HG02973 (cell line): ENCODE results near the gene MXD3.
A peak's percentile ranks its signal among the peaks of the same experiment; 100 is the strongest.
"Not testable (repeated sequence)": the region's sequence is repeated elsewhere in the genome, so short reads cannot be mapped to it uniquely, and the experiment has no call there.

Experiments used
- ATAC-seq: cut with Tn5 transposase; IDR thresholded peaks from one replicate; pipeline ENCODE4 v1.9.1; 2021; ENCODE audit warnings: moderate library complexity; ENCODE audit not compliant: unreplicated experiment

Gene MXD3

DNA sequence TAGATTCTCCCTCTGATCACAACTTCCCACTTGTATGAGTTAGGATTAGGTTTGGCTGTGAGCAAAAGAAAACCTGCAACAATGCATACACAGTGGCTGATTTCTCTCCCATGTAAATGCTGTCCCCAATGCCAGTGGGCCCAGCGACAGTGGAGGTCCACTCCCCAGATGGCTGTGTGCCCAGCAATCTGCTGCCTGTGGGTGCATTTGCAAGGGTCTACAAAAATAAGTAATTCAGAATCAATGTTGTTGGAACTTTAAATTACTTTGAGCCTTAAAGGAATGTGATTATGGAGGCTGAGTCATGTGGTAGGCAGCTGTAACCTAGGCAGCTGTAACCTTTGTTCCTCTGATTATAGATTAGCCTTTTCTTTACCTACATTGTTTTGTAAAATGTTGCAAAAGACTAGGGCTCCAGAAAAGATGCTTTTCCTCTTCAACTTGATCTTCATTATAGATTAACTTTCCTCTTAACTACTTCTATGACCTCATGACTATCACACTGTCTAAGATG is 14.2 kb upstream of the MXD3 start:
- ATAC-seq = no peak

DNA sequence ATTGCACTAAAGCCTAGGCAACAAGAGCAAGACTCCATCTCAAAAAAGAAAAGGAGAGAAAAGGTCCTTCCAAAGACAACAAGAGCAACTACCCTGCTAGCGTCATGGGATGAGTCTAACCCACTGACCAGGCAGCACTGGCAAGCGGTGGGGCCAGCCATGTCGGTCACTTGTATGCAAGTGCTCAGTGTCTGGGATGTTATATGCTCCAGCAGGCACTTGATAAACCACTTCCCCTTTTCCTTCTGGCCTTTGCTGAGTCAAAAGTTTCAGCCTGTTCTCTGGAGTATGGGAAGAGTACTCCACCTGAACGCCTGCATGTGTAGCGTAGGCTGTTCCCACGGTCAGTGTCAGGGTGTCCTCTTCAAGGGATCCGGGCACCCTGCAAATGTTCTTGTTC is 9.2 kb upstream of the MXD3 start:
- no peak for ATAC-seq

DNA sequence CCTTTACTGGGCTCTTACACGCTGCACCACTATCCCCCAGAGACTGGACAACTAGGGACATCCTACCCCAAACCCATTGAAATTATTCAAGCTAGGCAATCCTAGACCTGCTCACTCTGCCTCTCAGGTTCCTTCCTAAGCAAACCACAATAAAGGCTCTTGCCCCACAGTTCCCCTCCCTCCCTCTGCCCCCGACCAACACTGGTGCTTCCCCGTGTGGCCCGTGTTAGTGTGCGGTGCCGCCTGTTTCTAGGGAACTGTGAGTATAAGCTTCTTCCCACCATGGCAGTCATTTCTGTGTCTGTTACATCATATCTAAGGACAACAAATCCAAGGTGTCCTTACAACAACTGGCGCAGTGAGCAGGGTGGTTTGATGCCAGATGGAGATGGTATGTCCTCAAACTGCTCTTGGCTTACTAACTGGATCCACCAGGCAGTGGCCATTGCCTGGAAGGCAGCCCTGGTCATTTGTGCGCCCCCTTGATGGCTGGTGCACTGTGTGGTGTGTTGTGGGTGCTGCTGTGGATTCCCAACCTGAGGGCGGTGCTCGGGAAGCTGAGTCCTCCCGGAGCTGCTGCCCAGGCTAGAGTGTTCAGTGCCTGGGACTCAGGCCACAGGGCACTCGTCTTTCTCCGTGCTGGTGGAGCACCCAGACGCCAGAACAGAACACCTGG is 8.4 kb upstream of the MXD3 start:
- ATAC-seq = no peak

DNA sequence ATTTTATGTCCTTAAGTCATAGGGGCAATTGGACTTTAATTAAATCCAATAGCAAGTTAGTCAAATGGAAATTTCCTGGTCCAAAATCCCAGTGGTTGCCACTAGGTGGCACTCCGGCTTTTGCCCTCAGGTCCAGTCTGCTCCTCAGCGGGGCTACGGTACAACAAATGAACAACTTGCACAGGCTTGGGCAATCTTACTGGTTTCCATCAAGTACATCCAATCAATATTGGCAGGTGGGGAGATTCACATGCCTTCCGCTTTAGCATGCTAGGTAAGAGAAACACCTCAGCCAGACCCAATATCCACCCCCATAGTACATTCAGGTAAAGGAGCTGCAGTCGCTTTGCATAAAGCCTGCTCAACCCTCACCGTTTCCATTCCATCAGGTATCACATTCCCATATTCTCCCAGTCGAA is 6.3 kb upstream of the MXD3 start:
- no peak for ATAC-seq

DNA sequence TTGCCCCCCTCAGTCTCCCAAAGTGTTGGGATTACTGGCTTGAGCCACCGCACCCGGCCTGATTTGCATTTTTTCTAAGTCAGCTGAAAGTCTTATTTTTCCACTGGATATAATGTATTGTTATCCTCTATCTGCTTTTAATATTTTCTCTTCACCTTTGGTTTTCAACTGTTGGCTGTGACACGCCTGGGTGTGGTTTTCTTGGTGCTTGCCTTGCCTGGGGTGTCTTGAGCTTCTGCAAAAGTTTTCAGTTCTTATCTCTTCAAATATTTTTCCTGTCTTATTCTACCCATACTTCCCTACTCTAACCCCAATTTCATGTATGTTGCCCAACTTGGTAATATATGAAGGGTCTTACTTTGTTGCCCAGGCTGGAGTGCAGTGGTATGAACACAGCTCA is 4.3 kb upstream of the MXD3 start:
- ATAC-seq = no peak

DNA sequence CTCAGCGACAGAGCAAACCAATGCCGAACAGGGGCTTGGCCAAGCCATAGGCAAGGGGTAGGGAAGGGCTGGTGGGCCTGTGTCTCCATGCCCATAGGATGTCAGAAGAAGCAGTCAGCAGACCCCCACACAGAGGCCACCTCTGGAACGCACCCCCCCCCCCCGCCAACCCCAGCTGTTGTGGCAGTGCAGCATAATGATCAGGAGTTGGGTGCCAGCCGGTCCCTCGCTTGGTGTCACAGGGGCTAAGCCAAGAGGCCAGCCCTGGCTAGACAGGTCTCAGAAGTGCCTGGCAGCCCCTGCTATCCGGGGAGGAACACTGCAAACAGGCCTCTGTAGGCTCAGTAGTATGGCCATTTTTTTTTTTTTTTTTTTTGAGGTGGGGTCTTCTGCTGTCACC is 3.7 kb upstream of the MXD3 start:
- ATAC-seq = no peak

DNA sequence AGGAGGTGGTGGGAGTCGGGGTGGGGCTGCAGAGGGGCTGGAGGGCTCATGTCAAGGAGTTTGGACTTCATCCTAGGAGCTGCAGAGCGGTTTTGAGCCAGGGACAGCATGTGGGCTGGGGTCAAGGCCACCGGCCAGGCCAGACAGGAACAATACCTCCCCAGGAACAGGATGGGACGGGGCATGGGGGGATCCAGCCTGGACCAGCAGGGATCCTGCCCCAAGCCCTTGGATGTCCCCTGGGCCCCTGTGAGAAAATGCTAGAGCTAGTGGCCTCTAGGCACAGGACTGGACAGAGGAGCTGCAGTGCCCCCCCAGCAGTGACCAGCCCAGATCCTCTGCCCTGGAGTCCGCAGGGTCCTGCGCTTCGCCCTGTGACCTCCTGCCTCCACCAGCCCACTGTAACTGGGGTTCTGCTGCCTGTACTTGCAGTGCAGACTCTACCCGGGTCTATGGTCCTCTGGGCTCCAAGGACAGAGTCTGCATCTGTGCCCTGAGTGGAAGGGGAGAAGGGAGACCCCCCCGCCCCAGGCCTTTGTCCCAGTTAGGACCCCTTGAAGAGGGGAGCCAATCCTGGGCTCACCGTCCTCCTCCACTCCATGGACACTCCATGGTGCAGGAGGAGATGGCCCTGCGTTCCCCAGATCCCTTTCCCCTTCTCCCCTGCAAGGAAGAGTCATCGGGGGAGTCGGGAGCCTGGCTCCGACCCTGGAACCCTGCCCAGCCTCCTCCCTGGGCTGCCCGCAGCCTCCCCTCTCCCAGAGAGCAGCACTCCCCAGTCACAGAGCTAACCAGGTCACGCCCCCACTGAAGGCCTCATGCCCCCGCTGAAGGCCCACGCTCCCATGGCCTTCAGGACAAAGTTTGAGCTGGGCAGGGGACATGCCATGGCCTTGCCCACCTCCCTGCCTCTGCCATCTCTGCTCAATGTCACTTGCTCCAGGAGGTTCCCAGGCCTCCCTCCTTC is 3.0 kb upstream of the MXD3 start:
- no peak for ATAC-seq

DNA sequence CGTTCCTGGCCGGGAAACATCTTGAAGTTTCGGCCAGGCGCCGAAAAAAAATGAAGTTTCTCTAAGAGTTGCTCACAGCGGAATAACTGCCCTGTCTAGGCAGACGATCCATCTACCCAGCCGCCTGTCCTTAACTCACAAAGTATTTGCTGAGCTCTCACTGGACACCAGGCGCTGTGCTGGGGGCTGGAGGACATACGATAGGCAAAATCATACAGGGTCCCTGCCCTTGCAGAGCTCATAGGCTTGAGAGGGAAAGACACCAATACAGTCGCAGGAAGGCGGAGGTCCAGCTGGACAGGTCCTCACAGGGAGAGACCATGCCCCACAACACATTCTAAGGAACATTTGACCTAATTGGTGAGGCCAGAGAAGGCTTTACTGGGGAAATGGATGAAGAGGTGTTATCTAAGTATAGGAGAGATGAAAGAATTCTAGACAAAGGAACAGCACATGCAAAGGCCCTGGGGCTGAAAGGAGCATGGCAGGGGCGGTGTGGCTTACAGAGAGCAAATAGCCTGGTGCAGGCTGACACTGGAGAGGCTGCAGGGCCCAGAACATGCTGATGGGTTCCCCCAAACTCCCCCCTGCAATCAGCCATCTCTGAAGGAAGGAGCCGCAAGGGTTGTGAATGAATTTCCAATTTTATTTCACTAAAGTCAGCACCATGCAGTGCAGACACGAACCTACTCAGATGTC is 2.0 kb upstream of the MXD3 start:
- no peak for ATAC-seq

DNA sequence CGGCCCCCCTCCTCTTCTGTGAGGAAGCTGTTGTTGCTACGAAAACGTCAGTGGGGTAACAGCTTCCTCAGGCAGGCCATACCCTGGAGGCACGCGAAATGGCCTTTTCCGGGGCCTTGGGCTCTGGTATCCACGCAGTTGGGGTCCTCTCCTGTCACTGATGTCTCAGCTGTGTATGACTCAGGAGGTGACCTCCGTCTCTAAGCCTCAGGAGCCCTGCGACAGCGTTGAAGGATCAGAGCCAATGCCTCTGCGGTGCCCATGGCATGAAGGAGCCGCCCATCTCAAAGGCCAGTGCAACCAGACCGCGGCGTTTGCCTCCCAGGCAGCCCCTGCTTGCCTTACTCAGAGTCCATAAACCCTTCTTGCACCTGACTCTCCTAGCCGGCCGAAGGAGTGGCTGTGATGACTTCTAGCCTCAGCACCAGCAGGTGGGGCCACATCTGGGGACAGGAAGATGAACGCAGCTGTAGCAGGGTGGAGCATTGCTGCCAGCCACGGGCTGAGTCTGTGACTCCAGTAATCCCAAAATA is 1.0 kb upstream of the MXD3 start:
- peak; percentile 22 for ATAC-seq

DNA sequence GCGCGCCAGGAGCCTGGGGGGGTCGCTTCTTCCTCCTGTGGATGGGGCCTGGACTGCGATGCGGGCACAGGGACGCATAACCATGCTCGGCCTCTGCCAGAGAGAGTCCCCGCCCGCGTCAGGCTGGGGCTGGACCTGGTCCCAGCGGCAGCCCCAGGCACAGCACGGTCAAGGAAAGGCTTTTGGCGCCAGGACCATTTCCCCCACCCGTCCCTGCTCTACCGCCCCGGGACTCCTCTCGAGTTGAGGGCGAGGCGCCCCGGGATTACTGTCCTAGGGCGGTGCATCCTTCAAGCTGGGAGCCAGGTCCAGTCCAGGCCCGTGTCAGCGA is 341 bp downstream of the MXD3 start:
- peak; percentile 1 for ATAC-seq

DNA sequence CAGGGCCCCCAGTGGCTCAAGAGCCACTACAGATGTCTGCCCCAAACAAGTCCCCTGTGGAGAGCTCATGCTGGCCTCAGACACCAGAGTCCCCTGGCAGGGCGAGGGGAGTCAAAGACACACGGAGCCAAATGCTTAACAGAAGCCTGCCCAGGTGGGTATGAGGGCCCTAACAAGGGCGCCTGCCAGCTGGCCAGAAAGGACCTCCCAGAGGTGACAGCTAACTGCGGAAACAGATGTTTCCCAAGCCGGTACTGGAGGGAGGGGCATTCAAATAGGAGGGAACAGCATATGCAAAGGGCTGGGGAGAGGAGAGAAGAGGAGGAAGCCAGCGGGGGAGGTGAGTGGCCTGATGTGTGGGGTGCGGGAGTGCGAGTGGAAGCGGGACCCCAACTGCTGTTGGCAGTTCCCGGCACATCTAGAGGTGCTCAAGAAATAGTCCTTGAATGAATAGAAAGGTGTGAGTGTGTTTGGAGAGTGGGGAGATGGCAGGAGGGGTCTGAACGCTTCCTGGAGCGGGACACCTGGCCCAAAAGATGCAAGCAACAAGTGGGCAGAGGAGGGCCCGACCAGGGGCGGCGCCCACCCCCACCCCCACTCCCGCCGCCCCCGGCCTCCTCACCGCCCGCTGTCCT is 824 bp downstream of the MXD3 start:
- ATAC-seq = no peak

DNA sequence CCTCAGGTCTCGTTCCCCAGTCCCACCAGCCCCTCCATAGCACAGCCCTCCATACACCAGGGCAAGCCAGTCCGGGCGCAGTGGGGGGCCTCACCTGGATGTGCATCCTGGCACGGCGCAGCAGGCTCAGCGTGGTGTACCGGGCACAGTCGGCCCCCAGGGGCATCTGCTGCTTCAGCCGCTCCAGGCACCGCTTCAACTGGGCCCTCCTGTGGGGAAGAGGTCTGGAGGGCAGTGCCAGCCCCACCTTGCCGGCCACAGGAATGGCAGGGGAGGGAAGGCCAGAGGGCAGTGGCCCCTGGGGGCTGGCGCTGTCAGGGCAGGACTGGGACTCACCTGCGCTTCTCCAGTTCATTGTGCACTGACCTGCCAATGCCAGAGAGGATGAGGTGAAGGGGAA is 1.4 kb downstream of the MXD3 start:
- ATAC-seq = no peak

DNA sequence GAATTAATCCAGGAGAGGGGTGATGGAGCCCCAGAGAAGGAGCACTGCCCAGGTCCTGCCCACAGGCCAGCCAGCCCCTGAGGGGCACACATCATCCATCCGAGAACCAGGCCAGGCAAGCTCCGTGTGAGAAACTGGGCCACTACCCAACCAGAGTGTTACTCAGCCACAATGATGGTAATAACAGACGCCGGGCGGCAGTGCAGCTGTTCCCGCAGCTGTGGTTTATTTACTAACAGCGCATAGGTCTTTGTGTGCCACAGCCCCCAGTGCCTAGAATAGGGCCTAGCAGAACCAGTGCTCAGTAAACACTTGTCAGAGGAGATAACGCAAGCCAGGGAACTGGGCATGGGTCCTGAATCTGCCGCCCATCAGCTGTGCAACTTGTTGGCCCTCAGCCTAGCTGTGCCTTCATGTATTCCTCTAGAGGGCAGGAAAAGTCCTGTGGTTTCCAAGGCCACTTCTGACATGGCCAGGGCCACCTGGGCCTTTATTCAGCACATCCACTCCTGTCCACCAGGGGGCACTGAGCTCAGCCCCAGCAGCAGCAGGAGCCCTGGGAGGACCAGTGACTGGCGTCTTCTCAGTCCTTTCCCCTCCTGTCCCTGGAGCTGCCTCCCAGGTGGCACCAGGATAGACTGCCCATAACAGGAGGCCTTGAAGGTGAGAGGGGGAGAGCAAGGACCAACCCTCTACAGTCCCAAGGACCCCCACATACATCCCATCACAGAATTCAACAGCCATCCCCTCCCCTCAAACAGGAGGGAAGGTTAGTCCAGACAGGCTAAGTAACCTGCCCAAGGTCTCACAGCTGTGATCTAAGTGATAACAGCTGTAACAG is 2.1 kb downstream of the MXD3 start:
- no peak for ATAC-seq

DNA sequence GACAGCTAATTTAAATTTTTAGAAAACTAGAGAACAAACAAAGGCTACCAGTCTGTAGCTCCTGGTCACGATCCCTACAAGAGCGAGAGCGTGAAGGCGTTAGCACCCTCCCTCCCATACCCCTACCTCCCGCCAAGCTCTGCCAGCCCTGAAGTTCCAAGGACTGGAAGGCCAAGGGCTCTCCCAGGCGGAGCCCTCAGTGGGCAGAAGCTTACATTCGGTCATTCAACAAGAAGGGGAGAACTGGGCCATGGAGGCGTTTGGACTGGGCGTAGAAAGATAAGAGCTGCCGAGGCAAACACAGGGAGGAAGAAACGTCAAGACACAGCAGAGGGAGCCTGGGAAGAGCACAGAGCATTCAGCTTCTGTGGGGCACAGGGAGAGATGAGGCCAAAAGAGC is 3.0 kb downstream of the MXD3 start:
- no peak for ATAC-seq

DNA sequence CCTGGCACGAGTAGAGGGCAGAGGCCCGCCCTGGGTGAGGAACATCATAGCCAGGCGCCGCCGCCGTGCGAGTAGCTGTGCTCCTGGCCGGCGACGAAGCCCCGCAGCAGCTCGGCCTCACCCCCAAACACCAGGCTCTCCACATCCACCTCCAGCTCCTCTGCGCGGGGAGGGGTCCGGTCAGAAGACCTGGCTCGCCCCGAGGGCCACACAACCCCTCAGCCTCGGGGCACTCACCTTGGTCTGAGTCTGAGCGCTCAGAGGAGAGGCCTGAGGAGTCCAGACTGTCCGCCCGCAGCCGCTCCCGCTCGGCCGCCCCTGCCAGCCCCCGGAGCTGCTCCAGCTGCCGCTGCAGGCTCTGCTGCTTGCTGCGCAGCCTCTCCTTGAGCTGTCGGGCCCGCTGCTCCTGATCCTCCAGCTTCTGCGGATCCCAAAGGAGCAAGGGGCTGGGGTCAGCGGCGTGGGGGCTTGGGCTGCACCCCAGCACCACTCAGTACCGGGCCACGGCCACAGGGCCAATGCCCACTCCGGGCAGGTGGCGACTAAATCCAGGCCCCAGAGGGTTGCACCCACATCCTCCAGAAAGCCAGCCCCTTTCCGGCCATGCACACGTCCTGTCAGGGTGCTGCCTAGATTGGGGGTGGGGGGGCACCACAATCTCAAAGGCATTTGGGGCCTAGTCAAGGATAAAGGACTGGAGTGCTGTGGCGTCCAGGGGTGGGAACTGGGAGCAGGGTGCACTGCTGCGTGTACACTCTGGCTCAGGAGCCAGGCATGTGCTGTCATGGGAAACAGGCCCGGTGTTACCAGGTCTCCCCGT is 3.9 kb downstream of the MXD3 start:
- no peak for ATAC-seq

DNA sequence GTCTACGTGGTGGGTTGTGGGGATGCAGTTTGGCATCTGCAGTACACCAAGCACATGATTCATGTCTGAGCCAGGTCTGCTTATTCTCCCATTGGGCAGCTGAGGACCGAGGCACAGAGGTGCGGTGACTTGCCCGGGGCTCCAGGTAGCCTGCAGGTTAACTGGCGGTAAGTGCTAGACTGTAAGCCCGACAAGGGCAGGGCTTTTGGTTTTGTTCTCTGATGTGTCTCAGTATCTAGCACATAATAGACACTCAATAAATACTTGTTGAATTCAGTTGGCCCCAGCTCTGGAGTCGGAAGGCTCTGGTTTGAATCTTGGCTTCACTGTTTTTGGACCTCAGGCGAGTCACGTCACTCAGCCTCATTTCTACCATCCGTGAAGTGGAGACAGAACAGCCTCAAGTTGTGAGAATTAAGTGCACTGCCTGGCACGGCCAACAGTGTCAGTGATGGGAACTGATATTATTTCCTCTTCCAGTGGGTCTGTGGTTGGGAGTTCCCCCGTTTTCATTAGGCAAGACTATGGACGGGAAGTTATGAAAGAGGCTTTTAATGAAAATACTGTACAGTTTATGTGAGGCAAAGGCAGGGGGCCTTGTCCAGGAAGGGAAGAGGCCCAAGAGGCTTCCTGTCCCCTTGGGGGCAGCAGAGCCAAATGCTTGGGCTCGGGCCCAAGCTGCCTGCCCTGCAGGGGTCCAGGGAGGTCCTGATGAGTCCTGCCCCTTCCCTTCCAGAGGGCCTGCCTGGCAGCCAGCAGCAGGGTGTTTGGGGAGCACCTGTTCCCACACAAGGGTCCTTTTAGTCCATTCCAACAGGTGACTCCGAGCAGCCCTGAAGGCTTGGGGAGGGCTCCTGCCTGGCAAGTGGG is 4.8 kb downstream of the MXD3 start:
- ATAC-seq = no peak

DNA sequence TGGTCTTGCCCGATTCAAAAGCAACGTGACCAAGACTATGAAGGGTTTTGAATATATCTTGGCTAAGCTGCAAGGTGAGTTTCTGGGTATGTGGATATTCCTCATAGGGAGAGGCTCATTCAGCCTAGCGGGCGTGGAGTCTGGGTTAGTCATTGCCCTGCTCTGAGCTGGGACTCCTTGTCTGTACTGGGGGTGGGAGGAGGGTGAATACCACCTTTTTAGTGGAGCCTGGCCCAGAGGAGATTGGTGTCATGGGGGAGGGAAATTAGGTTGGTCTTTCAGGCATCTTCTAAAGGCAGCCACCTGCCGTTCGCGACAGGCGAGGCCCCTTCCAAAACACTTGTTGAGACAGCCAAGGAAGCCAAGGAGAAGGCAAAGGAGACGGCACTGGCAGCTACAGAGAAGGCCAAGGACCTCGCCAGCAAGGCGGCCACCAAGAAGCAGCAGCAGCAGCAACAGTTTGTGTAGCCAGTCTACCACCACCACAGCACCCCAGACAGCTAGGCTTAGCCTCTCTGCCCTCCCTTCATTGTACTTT is 5.5 kb downstream of the MXD3 start:
- not testable (repeated sequence) for ATAC-seq
